HFF-Myc (cell line): Measurements from ENCODE around the gene FAM81B.

Experiments
- DNase-seq: peaks from one replicate; pipeline ENCODE4 v3.0.0-alpha.2; 2011; ENCODE audit warnings: low read depth; ENCODE audit errors: extremely low read depth
- H3K4me3 ChIP-seq: replicated peaks from 2 replicates; pipeline ENCODE4 v1.5.1; 2011; ENCODE audit warnings: low read depth, mild to moderate bottlenecking, control low read depth, low read length
- CTCF ChIP-seq: IDR thresholded peaks from 2 replicates; pipeline ENCODE4 v1.5.1; 2012; ENCODE audit warnings: mild to moderate bottlenecking, low read depth, low read length, control low read depth; ENCODE audit errors: missing control alignments

The FAM81B gene

GRCh38 chr5:95422838-95423237, 31.7 kb downstream of the FAM81B start:
- no peak overlapping the region for H3K4me3 ChIP-seq
- no peak for TF ChIP-seq CTCF
- no peak for DNase-seq

GRCh38 chr5:95424016-95424415, 32.9 kb downstream of the FAM81B start:
- no peak for DNase-seq
- no peak for TF ChIP-seq CTCF
- no peak overlapping the region for H3K4me3 ChIP-seq

- DNase-seq, result no peak
- no peak for TF ChIP-seq CTCF
- no peak overlapping the region for H3K4me3 ChIP-seq
Measured at GRCh38 chr5:95424526-95424925, 33.4 kb downstream of the FAM81B start.

GRCh38 chr5:95426227-95426626, 35.1 kb downstream of the FAM81B start:
- TF ChIP-seq CTCF, result no peak
- no peak overlapping the region for H3K4me3 ChIP-seq
- no peak for DNase-seq

- H3K4me3 ChIP-seq, result no peak overlapping the region
- no peak for TF ChIP-seq CTCF
- DNase-seq, result no peak
Measured at GRCh38 chr5:95432779-95433178, 41.6 kb downstream of the FAM81B start.

- TF ChIP-seq CTCF, result no peak
- DNase-seq, result no peak
- no peak overlapping the region for H3K4me3 ChIP-seq
Measured at GRCh38 chr5:95439801-95440493, 48.8 kb downstream of the FAM81B start.

- TF ChIP-seq CTCF, result no peak
- DNase-seq, result no peak
- H3K4me3 ChIP-seq, result no peak overlapping the region
Measured at GRCh38 chr5:95440825-95441224, 49.7 kb downstream of the FAM81B start.
